Activated effector memory CD4-positive, alpha-beta T cell treated with Interleukin-2 at 50 U/mL for 16 hours (primary cell): ENCODE results near the gene BAZ1A.

ENCODE experiments used
- DNase-seq: peaks from one replicate; pipeline ENCODE4 v3.0.0-alpha.2; 2020

Gene BAZ1A

GRCh38 chr14:34875031-34875922, at the start of gene BAZ1A:
TSS of gene BAZ1A (minus strand) at chr14:34875360. CDS start at chr14:34874604, 756 bp downstream.
- DNase-seq, result peak; percentile 29

GRCh38 chr14:34920339-34920738, 45.2 kb upstream of the BAZ1A start:
- no peak for DNase-seq

- DNase-seq, result no peak
These were observed 38.5 kb upstream of the BAZ1A start for GRCh38 chr14:34913619-34914018.

- no peak for DNase-seq
These were observed 37.8 kb upstream of the BAZ1A start for GRCh38 chr14:34912966-34913365.

- no peak for DNase-seq
These were observed 37.0 kb upstream of the BAZ1A start for GRCh38 chr14:34912182-34912581.

- no peak for DNase-seq
These were observed 36.3 kb upstream of the BAZ1A start for GRCh38 chr14:34911209-34912150.

- DNase-seq, result no peak
These were observed 31.1 kb upstream of the BAZ1A start for GRCh38 chr14:34906287-34906686.

- DNase-seq, result no peak
These were observed 20.1 kb upstream of the BAZ1A start for GRCh38 chr14:34895277-34895676.

- no peak for DNase-seq
These were observed 15.8 kb upstream of the BAZ1A start for GRCh38 chr14:34890937-34891336.

- DNase-seq, result no peak
These were observed 13.0 kb upstream of the BAZ1A start for GRCh38 chr14:34888186-34888585.

- DNase-seq, result no peak
These were observed 8.8 kb upstream of the BAZ1A start for GRCh38 chr14:34883954-34884353.

GRCh38 chr14:34874386-34875030, 652 bp downstream of the BAZ1A start:
- peak; percentile 46 for DNase-seq

- peak; percentile 70 for DNase-seq
These were observed 1.4 kb downstream of the BAZ1A start for GRCh38 chr14:34873589-34874385.

- no peak for DNase-seq
These were observed 2.2 kb downstream of the BAZ1A start for GRCh38 chr14:34872822-34873588.

GRCh38 chr14:34867199-34867598, 8.0 kb downstream of the BAZ1A start:
- no peak for DNase-seq

GRCh38 chr14:34865889-34866574, 9.1 kb downstream of the BAZ1A start:
- DNase-seq, result no peak

GRCh38 chr14:34863844-34864243, 11.3 kb downstream of the BAZ1A start:
- no peak for DNase-seq

- no peak for DNase-seq
These were observed 16.4 kb downstream of the BAZ1A start for GRCh38 chr14:34858765-34859164.

GRCh38 chr14:34857689-34858449, 17.3 kb downstream of the BAZ1A start:
- DNase-seq, result no peak

- DNase-seq, result no peak
These were observed 22.1 kb downstream of the BAZ1A start for GRCh38 chr14:34853041-34853440.
